BE2C (cell line): ENCODE results near the gene NUP93.

Experiments used
- DNase-seq: peaks from one replicate; pipeline ENCODE4 v3.0.0-alpha.2; 2020
- H3K27me3 ChIP-seq: fragments of 250-450 bp; sonication (Bioruptor Pico); 2 replicates; pipeline ENCODE4 v1.5.1; 2020; ENCODE audit warnings: mild to moderate bottlenecking
- H3K36me3 ChIP-seq: fragments of 250-450 bp; sonication (Bioruptor Pico); 2 replicates; pipeline ENCODE4 v1.5.1; 2020; ENCODE audit warnings: mild to moderate bottlenecking
- H3K4me1 ChIP-seq: fragments of 250-450 bp; sonication (Bioruptor Pico); 2 replicates; pipeline ENCODE4 v1.5.1; 2020
- H3K4me3 ChIP-seq: 2 replicates; pipeline ENCODE4 v1.5.1; 2011; ENCODE audit warnings: low read depth, low read length
- H3K9me3 ChIP-seq: fragments of 250-450 bp; sonication (Bioruptor Pico); 2 replicates; pipeline ENCODE4 v1.5.1; 2020
- TF ChIP-seq, protein P1 (sequence below): IDR thresholded peaks from 2 replicates; pipeline ENCODE4 v1.5.1; 2012; ENCODE audit warnings: mild to moderate bottlenecking, low read depth, low read length

The NUP93 gene

DNA sequence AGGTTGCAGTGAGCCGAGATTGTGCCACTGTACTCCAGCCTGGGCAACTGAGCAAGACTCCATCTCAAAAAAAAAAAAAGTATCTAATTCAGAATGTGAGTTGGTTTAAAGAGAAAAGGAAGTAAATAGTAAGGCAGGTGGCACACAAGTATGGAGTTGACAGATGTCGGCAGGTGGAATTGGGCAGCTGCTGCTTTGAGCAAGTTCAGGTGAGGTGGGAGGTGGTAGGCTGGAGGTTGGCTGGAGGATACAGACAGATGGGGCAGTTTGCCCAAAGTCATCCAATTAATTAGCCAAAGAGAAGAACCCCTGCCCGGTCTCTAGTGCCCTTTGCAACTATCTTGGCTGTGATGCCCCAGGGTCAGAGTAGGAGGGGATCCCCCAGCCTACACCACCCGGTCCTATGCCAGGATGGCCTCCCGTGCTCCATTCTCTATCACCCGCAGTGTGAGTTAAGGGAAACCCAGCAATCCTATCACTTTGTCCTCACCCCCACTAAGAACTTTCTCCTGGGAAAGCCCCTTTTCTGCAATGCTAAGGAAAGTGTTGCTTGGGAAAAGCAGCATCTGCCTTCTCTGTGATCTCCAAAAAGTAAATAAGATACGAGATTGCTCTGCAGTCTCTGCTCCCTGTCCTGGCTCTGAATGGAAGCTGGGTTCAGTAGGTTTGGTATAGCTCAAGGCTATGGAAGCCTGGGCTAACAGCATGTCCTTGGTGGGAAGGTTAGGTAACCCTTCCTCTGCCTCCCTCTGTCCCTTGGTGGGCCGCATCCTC, 167.3 kb downstream of the NUP93 start:
- Histone ChIP-seq H3K9me3 (no peaks in the 10 kb centered on the region), H3K36me3 (no peaks in the 10 kb centered on the region), H3K27me3 (no peaks in the 10 kb centered on the region), H3K4me3 (no peak overlapping the region), H3K4me1 (no peaks in the 10 kb centered on the region)
- DNase-seq = no peak
- TF ChIP-seq, protein P1, sequence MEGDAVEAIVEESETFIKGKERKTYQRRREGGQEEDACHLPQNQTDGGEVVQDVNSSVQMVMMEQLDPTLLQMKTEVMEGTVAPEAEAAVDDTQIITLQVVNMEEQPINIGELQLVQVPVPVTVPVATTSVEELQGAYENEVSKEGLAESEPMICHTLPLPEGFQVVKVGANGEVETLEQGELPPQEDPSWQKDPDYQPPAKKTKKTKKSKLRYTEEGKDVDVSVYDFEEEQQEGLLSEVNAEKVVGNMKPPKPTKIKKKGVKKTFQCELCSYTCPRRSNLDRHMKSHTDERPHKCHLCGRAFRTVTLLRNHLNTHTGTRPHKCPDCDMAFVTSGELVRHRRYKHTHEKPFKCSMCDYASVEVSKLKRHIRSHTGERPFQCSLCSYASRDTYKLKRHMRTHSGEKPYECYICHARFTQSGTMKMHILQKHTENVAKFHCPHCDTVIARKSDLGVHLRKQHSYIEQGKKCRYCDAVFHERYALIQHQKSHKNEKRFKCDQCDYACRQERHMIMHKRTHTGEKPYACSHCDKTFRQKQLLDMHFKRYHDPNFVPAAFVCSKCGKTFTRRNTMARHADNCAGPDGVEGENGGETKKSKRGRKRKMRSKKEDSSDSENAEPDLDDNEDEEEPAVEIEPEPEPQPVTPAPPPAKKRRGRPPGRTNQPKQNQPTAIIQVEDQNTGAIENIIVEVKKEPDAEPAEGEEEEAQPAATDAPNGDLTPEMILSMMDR = no peak

DNA sequence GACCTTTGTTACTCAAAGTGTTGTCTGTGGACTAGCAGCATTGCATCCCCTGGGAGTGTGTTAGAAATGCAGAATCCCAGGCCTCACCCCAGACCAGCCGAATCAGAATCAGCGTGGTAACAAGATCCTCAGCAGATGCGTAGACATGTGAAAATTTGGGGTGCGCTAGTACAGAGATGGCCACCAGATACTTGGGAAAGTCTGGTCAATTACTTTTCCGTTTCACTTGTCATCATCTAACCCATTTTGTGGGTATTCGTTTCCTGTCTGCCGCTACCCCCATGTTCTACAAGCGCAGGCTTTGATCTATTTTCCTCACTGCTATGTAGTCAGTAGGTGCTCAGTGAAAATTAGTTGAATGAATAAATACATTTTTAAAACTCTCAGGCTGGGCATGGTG, 168.9 kb downstream of the NUP93 start:
- Histone ChIP-seq H3K9me3 (no peaks in the 10 kb centered on the region), H3K4me3 (no peak overlapping the region), H3K4me1 (no peaks in the 10 kb centered on the region), H3K36me3 (no peaks in the 10 kb centered on the region), H3K27me3 (no peaks in the 10 kb centered on the region)
- DNase-seq = no peak
- TF ChIP-seq, protein P1 = no peak
